Measurements from ENCODE around the gene ZFPM1. TPM values are rescaled to one million over a fixed set of nuclear protein-coding genes. Genes with fewer than 3 reads are reported as not detected.

ZFPM1 gene
- total RNA-seq, 1 experiment from 2014 or later = 3.9 TPM

- POLR2A ChIA-PET = no interaction called here
- no peak for DNase-seq (ENCODE audit: low read depth, low spot score)
- BruUV-seq (replicated peaks) = no TSS peak
- no peaks in the 10 kb centered on the region for H3K27me3 ChIP-seq (ENCODE audit: control insufficient read depth, insufficient read depth, low read length)
- no peak overlapping the region for H3K4me3 ChIP-seq (ENCODE audit: low read depth in 2 of 2, low read length in 2 of 2)
- ATAC-seq = no peak
- intact Hi-C loops (cut with micrococcal nuclease; ENCODE audit: unreplicated experiment) (no loop called here), in situ Hi-C loops (cut with HindIII; ENCODE audit: low pct_unique_long_range_greater_than_20kb, low sequenced_read_pairs) (no loop called here)
- H3K9me3 ChIP-seq (ENCODE audit: control insufficient read depth, insufficient read depth, low read depth, low read length) = no peaks in the 10 kb centered on the region
- no peak overlapping the region for H3K27ac ChIP-seq (ENCODE audit: low read length)
- TF ChIP-seq REST (IDR thresholded peaks at IDR 0.05; ENCODE audit: insufficient read depth in 1 of 2, low read depth in 2 of 2, low read length in 1 of 2) = no peak
- no peak for TF ChIP-seq SIN3A (IDR thresholded peaks at IDR 0.05; ENCODE audit: borderline replicate concordance, insufficient read depth, low read depth, low read length)
- TF ChIP-seq CTCF (IDR thresholded peaks at IDR 0.05) = no peak
- TF ChIP-seq TCF7L2 (IDR thresholded peaks at IDR 0.05; ENCODE audit: low read depth, low read length) = no peak
- no peak for TF ChIP-seq POLR2AphosphoS5 (IDR thresholded peaks at IDR 0.05; ENCODE audit: low read depth, low read length)
- H3K4me1 ChIP-seq (ENCODE audit: control insufficient read depth, insufficient read depth, low read length) = no peaks in the 10 kb centered on the region
- no peaks in the 10 kb centered on the region; the same call in 1 of the 2 replicates for H3K36me3 ChIP-seq (ENCODE audit: control insufficient read depth, insufficient read depth, low read length)
- CTCF ChIA-PET = no interaction called here
Observed at GRCh38 chr16:88530051-88530857, 77.2 kb downstream of the ZFPM1 start.

GRCh38 chr16:88530858-88531203 is 77.8 kb downstream of the ZFPM1 start:
- in situ Hi-C loops (cut with HindIII; ENCODE audit: low pct_unique_long_range_greater_than_20kb, low sequenced_read_pairs) = no loop called here

DNA sequence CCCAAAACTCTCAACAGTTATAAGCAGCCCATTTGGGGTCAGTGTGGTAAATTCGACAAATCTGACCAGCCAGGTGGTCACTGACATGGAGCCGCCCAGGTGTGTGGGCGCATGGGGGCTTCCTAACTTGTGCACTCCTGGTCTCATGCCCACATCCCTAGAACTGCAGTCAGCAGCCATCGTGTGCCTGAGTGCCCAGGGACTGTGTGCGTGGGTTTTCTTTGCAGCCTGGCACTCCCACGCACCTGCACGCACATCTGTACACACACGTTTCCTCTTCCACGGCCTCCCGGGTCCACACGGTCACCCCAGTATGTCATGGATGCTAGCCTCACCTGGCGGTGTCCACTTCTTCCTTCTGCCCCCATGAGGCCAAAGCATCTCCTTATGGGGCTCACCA is 78.3 kb downstream of the ZFPM1 start:
- H3K27me3 ChIP-seq (ENCODE audit: control insufficient read depth, insufficient read depth, low read length) = no peaks in the 10 kb centered on the region
- in situ Hi-C loops (cut with HindIII; ENCODE audit: low pct_unique_long_range_greater_than_20kb, low sequenced_read_pairs) = no loop called here
- CTCF ChIA-PET = no interaction called here

More at GRCh38 chr16:88530858-88531203, 77.8 kb downstream of the ZFPM1 start:
- Histone ChIP-seq H3K9me3 (ENCODE audit: control insufficient read depth, insufficient read depth, low read depth, low read length) (no peaks in the 10 kb centered on the region), H3K27ac (ENCODE audit: low read length) (no peak overlapping the region), H3K27me3 (ENCODE audit: control insufficient read depth, insufficient read depth, low read length) (no peaks in the 10 kb centered on the region), H3K4me1 (ENCODE audit: control insufficient read depth, insufficient read depth, low read length) (no peaks in the 10 kb centered on the region), H3K4me3 (ENCODE audit: low read depth in 2 of 2, low read length in 2 of 2) (no peak overlapping the region), H3K36me3 (ENCODE audit: control insufficient read depth, insufficient read depth, low read length) (no peaks in the 10 kb centered on the region; the same call in 1 of the 2 replicates)
- no TSS peak for BruUV-seq (replicated peaks)
- ChIA-PET POLR2A (no interaction called here), CTCF (no interaction called here)
- TF ChIP-seq SIN3A (IDR thresholded peaks at IDR 0.05; ENCODE audit: borderline replicate concordance, insufficient read depth, low read depth, low read length) (no peak), TCF7L2 (IDR thresholded peaks at IDR 0.05; ENCODE audit: low read depth, low read length) (no peak)
- intact Hi-C loops (cut with micrococcal nuclease; ENCODE audit: unreplicated experiment) = no loop called here
- no peak for DNase-seq (ENCODE audit: low read depth, low spot score)
- no peak for ATAC-seq

More for the DNA sequence above, 78.3 kb downstream of the ZFPM1 start:
- no peaks in the 10 kb centered on the region; the same call in 1 of the 2 replicates for H3K36me3 ChIP-seq (ENCODE audit: control insufficient read depth, insufficient read depth, low read length)
- POLR2A ChIA-PET = no interaction called here
- H3K9me3 ChIP-seq (ENCODE audit: control insufficient read depth, insufficient read depth, low read depth, low read length) = no peaks in the 10 kb centered on the region
- intact Hi-C loops (cut with micrococcal nuclease; ENCODE audit: unreplicated experiment) = no loop called here
- ATAC-seq = no peak
- no peaks in the 10 kb centered on the region for H3K4me1 ChIP-seq (ENCODE audit: control insufficient read depth, insufficient read depth, low read length)
- TF ChIP-seq TCF7L2 (IDR thresholded peaks at IDR 0.05; ENCODE audit: low read depth, low read length) (no peak), SIN3A (IDR thresholded peaks at IDR 0.05; ENCODE audit: borderline replicate concordance, insufficient read depth, low read depth, low read length) (no peak), POLR2AphosphoS5 (IDR thresholded peaks at IDR 0.05; ENCODE audit: low read depth, low read length) (no peak), REST (IDR thresholded peaks at IDR 0.05; ENCODE audit: insufficient read depth in 1 of 2, low read depth in 2 of 2, low read length in 1 of 2) (no peak), CTCF (IDR thresholded peaks at IDR 0.05) (no peak)
- no peak overlapping the region for H3K27ac ChIP-seq (ENCODE audit: low read length)
- DNase-seq (ENCODE audit: low read depth, low spot score) = no peak
- BruUV-seq (replicated peaks) = no TSS peak
- no peak overlapping the region for H3K4me3 ChIP-seq (ENCODE audit: low read depth in 2 of 2, low read length in 2 of 2)

Data from Panc1 (cell line).